ENCODE data around the gene LRRC8D. TPM values are rescaled to one million over a fixed set of nuclear protein-coding genes. Genes with fewer than 3 reads are reported as not detected.

LRRC8D gene
- total RNA-seq, 3 donors from 2014 or later, result 9.2 to 22.8 (median 11.7) TPM

DNA sequence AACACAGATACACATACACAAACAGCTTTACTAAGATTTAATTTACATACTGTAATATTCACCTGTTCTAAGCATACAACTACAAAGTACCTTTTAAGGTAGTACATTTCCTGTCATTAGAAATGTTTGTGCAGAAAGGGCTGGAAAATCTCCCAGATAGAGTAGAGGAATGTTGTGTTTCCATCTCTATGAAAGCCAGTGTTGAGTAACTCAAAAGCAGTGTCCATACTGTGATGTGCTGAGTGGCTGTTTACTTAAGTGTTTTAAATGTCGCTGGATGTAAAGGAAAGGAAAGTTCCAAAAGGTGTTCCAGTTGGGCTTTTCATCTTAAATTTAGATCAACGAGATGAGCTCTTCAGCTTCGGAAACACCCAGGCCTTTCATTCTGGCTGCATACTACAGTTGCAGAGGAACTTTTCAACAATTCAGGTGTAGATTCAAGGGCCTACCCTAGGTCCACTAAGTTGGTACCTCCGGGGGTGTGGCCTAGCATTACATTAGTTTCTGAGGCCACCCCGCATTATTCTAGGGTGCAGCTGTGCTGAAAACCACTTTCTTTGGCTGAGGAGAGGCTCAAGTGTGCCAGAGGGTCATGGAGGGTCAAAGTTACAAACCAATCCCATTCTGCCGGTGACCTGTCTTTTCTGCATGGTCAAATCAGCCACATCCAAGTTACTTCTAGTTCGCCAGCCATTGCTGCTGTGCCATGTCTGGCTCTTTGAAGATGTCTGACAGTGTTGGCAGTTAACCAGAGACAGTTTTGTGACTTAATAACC lies 78.1 kb downstream of the LRRC8D start:
- no peak for DNase-seq (ENCODE audit: low spot score in 2 of 2)
- H3K27ac ChIP-seq, result no peak overlapping the region
- H3K4me3 ChIP-seq, result no peak overlapping the region
- intact Hi-C loops (cut with DNase I; ENCODE audit: low total_unique reads), result no loop called here
- no peaks in the 10 kb centered on the region for H3K4me1 ChIP-seq
- H3K36me3 ChIP-seq, result no peaks in the 10 kb centered on the region
- no peaks in the 10 kb centered on the region for H3K9me3 ChIP-seq
- no peak for TF ChIP-seq POLR2A (IDR thresholded peaks at IDR 0.05)
- TF ChIP-seq POLR2AphosphoS5 (IDR thresholded peaks at IDR 0.05), result no peak
- TF ChIP-seq, protein P1, sequence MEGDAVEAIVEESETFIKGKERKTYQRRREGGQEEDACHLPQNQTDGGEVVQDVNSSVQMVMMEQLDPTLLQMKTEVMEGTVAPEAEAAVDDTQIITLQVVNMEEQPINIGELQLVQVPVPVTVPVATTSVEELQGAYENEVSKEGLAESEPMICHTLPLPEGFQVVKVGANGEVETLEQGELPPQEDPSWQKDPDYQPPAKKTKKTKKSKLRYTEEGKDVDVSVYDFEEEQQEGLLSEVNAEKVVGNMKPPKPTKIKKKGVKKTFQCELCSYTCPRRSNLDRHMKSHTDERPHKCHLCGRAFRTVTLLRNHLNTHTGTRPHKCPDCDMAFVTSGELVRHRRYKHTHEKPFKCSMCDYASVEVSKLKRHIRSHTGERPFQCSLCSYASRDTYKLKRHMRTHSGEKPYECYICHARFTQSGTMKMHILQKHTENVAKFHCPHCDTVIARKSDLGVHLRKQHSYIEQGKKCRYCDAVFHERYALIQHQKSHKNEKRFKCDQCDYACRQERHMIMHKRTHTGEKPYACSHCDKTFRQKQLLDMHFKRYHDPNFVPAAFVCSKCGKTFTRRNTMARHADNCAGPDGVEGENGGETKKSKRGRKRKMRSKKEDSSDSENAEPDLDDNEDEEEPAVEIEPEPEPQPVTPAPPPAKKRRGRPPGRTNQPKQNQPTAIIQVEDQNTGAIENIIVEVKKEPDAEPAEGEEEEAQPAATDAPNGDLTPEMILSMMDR (IDR thresholded peaks at IDR 0.05), result no peak
- H3K27me3 ChIP-seq, result no peaks in the 10 kb centered on the region

DNA sequence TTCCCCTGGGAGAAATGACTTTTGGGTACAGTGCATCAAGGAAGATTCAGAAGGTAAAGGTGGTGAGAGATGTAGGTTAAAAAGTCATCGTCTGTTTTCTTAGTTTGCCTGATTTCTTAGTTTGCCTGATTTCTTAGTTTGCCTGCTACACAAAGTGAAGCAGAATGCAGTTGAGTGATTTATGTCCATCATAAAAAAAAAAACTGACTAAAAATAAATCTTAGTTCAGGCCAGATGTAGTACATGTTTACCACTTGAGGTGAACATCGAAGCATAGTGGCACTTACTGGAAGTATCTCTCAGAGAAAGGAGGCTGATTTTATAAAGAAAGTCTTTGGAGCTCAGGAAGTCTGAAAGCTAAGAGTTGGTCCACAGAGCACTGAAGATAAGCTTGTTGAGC lies 79.5 kb downstream of the LRRC8D start:
- no peak for DNase-seq (ENCODE audit: low spot score in 2 of 2)
- TF ChIP-seq, protein P1 (IDR thresholded peaks at IDR 0.05), result no peak
- TF ChIP-seq POLR2A (IDR thresholded peaks at IDR 0.05), result no peak
- TF ChIP-seq POLR2AphosphoS5 (IDR thresholded peaks at IDR 0.05), result no peak
- H3K27ac ChIP-seq, result no peak overlapping the region
- H3K4me1 ChIP-seq, result peaks cover 0 to 7% of the 10 kb centered on the region in 2 donors
- no peaks in the 10 kb centered on the region for H3K9me3 ChIP-seq
- no peaks in the 10 kb centered on the region for H3K27me3 ChIP-seq
- no peak overlapping the region for H3K4me3 ChIP-seq
- H3K36me3 ChIP-seq, result no peaks in the 10 kb centered on the region
- intact Hi-C loops (cut with DNase I; ENCODE audit: low total_unique reads), result no loop called here

DNA sequence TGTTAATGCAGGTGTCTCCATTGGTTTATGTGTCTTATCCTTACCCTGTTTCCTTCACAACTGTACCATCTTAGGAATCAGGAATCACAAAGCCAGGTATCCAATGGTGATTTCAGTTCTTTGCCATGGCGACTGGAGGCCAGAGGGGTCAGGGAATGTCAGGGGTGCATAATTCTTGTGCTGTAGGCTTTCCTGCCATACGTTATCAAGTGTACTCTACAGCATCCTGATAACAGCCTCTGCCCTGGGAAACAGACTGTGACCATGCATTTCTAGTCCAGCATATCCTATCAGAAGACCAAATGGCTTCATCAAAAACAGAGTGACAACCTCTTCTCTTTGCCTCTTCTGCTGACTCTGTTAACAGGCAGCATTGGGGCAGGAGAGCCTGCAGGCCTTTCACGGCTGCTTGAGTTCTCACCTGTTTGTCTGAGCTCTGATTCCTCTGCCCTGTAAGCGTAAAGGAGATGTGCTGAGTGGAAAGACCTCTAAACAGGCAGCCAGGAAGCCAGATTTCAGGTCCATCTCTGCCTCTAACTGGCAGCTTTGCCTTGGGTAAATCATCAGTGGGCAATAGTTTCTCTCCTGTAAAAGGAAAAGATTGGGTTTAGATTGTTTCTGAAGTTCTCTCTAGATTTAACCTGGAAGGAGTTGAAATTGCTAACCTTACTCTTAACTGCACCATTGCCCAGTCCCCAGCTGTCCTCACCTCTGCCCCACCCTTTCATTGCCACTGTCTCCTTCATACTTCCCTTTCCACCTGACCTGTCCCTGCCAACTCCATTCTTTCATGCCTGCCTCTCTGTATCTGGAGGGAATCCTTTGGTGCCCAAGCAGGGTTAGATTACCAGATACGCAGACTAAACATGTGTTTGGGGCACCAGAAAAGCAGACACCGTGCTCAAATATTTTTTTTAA lies 80.2 kb downstream of the LRRC8D start:
- no peak for DNase-seq (ENCODE audit: low spot score in 2 of 2)
- Histone ChIP-seq H3K27me3 (no peaks in the 10 kb centered on the region), H3K27ac (no peak overlapping the region), H3K36me3 (no peaks in the 10 kb centered on the region), H3K4me3 (no peak overlapping the region), H3K4me1 (peaks cover 0 to 7% of the 10 kb centered on the region in 2 donors), H3K9me3 (no peaks in the 10 kb centered on the region)
- intact Hi-C loops (cut with DNase I; ENCODE audit: low total_unique reads), result no loop called here
- TF ChIP-seq, protein P1 (IDR thresholded peaks at IDR 0.05), result no peak
- TF ChIP-seq POLR2A (IDR thresholded peaks at IDR 0.05) (no peak), POLR2AphosphoS5 (IDR thresholded peaks at IDR 0.05) (no peak)

DNA sequence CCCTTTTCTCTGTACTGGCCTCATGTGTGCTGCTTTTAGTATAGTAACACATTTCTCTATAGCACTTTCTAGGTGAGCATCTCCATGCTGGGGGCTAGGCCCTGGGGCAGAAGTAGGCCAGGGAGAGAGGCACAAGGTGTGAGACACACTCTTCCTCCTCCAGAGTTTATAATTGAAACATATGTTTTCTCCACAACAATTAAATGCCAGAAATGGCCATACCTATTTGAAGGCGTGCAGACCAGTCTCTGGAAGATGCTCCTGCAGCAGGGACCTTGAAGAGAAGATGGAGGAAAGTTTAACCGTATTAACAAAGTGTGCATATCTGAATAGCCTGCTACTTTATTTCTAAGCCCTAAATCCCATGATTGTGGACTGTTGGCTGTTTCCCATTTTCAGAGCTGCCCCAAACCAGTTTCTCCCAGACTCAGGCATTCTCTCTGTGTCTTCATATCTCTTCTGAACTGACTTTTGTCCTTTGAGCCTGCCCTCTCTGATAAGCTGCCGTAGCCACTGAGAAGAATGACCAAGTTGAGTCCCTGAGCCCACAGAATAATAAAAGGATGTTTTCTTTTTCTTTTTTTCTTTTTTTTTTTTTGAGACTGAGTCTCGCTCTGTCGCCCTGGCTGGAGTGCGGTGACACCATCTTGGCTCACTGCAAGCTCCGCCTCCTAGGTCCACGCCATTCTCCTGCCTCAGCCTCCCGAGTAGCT lies 81.3 kb downstream of the LRRC8D start:
- no peak overlapping the region for H3K27ac ChIP-seq
- H3K4me3 ChIP-seq, result no peak overlapping the region
- no peaks in the 10 kb centered on the region for H3K9me3 ChIP-seq
- peaks cover 0 to 7% of the 10 kb centered on the region in 2 donors for H3K4me1 ChIP-seq
- intact Hi-C loops (cut with DNase I; ENCODE audit: low total_unique reads), result no loop called here
- H3K36me3 ChIP-seq, result no peaks in the 10 kb centered on the region
- no peak for TF ChIP-seq POLR2AphosphoS5 (IDR thresholded peaks at IDR 0.05)
- no peak for TF ChIP-seq POLR2A (IDR thresholded peaks at IDR 0.05)
- TF ChIP-seq, protein P1 (IDR thresholded peaks at IDR 0.05), result no peak
- no peaks in the 10 kb centered on the region for H3K27me3 ChIP-seq
- no peak for DNase-seq (ENCODE audit: low spot score in 2 of 2)

Measured in breast epithelium (tissue), 4 donors.